HG03060 (cell line): Measurements from ENCODE around the gene MRPS35.

Experiments
- ATAC-seq: cut with Tn5 transposase; IDR thresholded peaks from one replicate; pipeline ENCODE4 v1.9.1; 2021; ENCODE audit warnings: low read depth, moderate number of reproducible peaks; ENCODE audit not compliant: unreplicated experiment

MRPS35 gene

GRCh38 chr12:27771481-27772327, 61.1 kb downstream of the MRPS35 start:
- ATAC-seq = no peak

- no peak for ATAC-seq
Measured at GRCh38 chr12:27772328-27773049, 61.9 kb downstream of the MRPS35 start.

GRCh38 chr12:27777141-27777540, 66.5 kb downstream of the MRPS35 start:
- no peak for ATAC-seq

GRCh38 chr12:27778206-27778605, 67.6 kb downstream of the MRPS35 start:
- no peak for ATAC-seq

DNA sequence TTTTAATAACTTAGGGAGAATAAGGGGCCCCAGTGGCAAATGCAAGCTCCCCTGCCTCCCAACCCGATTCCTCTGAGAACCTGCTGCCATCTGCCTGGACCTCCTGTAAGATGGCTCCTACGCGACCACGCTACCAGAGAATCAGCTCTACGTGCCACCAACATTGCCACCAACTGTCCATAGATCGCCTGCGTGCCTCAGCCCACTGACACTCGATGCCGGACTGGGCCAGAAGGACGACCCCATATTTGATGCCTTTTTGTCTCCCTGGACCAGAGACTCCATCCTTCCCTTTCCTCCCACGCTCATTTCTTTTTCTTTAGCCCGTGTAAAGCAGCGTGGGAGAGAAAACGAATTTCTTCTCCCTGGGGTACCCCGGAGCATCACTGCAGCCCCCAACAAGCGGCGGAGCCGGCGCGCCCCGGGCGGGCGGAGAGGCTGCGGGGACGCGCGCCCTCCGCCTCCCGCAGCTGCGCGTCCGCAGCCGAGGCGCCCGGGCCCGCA, 68.8 kb downstream of the MRPS35 start:
- ATAC-seq = peak; percentile 28

DNA sequence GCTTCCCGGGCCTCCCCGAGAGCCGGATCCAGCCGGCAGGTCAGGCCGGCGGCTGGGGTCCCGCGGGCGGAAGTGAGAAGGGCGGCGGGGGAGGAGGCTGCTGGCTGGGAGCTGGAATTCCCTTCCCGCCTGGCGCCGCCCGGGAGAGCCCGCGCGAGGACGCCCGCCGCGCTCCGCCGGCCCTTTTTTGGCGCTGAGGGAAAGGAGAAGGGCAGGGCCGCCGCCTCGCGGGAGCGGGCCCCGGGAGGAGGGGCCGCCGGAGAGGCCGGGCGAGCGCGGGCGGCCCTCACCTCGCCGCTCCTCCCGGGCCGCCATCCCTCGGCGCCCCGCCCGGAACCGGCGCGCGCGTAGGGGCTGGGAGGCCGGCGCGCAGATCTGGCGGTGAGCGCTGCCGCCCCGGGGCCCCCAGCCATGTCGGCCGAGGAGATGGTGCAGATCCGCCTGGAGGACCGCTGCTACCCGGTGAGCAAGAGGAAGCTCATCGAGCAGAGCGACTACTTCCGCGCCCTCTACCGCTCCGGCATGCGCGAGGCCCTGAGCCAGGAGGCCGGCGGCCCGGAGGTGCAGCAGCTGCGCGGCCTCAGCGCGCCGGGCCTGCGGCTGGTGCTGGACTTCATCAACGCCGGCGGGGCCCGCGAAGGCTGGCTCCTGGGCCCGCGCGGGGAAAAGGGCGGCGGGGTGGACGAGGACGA, 69.4 kb downstream of the MRPS35 start, which contains the start of the genes KLHL42 and MANSC4:
Gene KLHL42, plus strand, starts transcription at position 314 of the 692 bp plus-strand sequence. Its CDS starts 98 bp downstream, at position 412.
Gene MANSC4, minus strand, starts transcription at position 317 of the 692 bp plus-strand sequence. CDS start 8,960 bp downstream, outside the sequence.
- ATAC-seq = peak; percentile 40

GRCh38 chr12:27780612-27781408, 70.2 kb downstream of the MRPS35 start:
- ATAC-seq = peak; percentile 20

- no peak for ATAC-seq
Measured at GRCh38 chr12:27781680-27782079, 71.0 kb downstream of the MRPS35 start.

GRCh38 chr12:27782481-27782880, 71.8 kb downstream of the MRPS35 start:
- ATAC-seq = no peak

GRCh38 chr12:27785882-27786570, 75.4 kb downstream of the MRPS35 start:
- ATAC-seq = no peak

GRCh38 chr12:27787559-27787958, 76.9 kb downstream of the MRPS35 start:
- no peak for ATAC-seq

- ATAC-seq = no peak
Measured at GRCh38 chr12:27790179-27790578, 79.5 kb downstream of the MRPS35 start.

- ATAC-seq = no peak
Measured at GRCh38 chr12:27794818-27795584, 84.4 kb downstream of the MRPS35 start.

DNA sequence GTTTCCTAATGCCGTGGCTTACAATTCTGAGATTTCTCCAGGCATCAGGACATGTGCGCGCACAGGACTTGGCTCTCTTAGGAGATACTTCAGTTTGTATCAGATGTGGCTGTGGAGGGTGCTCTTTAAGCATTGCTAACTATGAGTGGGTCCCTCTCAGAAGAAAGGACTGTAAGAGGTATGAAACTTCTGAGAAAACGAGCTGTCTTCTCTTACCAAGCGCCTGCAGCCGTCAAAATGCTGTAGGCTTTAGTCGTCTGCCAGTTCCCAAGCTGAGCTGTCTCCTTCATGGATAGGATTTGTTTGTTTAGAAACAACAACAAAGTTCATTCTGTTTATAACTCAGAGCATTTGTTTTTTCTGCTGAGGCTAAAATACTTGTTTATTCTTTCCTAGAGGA, 85.5 kb downstream of the MRPS35 start:
- ATAC-seq = no peak

DNA sequence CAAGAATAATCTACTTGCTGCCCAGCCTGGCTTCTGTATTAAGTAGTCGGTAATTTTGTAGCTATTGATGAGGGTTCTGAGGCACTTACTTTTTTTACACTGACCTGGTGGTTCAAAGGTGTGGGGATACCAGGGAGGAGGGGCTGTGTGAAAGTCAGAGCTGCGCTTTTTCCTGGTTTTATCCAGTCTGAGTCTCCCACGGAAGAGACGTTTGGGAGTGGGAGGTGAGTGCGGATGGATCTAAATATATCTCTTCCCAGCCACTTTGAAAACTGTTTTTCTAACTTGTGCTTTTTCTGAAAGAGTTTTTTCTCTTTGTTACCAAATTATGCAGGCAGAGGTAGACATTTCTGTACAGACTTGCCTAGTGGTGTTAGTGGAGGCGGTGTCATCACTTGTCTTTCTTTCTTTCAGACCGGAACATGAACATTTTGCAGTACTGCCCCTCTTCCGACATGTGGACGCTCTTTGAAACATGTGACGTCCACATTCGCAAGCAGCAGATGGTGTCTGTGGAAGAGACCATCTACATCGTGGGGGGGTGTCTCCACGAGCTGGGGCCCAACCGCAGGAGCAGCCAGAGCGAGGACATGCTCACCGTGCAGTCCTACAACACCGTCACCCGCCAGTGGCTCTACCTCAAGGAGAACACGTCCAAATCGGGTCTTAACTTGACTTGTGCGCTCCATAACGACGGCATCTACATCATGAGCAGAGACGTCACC, 86.8 kb downstream of the MRPS35 start:
- no peak for ATAC-seq

DNA sequence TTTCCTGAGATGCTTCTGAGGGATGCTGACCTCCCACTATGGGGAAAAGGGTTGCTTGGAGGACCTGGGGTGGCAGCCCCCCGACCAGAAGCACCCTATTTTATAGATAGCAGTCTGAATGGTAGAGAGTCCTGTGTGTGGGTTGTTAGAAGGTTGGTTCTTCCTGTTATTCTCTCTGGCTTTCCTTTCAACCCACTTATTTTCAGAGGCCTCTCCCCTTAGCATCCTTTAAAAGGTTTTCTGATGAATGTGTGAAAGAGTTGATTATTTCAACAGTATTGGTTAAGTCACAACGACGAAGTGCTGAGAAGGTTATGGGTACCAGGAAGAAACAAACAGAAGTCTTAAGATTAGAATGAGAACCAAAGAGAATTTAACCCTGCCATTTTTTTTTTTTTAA, 90.2 kb downstream of the MRPS35 start:
- no peak for ATAC-seq

DNA sequence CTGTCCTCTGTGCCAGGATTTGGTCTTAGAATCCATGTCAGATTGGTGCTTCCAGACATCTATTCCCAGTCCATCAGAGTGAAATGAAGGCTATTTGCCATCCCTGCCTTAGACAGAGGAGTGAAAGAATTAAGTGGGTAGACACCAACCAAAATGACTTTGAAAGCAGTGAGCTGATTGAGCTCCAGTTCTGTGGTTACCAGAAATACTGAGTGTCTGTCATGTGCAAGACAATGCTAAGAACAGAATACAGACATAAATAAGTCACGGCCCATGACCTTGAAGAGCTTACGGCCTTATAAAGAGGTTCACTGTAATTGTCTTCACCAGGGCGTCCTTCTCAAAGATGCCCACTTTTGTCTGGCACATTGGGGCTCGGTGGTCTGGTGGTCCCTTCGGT, 91.0 kb downstream of the MRPS35 start:
- ATAC-seq = no peak

DNA sequence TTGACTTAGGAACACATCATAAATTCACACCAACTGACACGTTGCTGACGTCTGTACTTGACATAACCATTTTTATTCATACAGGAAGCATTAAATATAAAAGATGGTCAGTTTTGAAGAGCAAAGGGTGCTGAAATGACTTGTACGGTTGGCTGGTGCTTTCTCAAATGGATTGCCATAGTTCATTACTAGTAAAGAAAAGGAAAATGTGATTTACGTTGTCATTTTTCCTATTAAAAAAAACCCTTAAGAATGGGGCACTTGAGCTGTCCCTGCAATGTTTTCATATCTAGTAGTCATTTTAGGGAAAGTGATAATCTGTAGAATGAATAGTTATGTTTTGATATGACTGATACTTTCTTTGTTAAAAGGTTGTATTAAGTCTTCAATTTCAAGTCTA, 91.9 kb downstream of the MRPS35 start:
- ATAC-seq = no peak
